ENCODE data around the gene TEX51.

DNA sequence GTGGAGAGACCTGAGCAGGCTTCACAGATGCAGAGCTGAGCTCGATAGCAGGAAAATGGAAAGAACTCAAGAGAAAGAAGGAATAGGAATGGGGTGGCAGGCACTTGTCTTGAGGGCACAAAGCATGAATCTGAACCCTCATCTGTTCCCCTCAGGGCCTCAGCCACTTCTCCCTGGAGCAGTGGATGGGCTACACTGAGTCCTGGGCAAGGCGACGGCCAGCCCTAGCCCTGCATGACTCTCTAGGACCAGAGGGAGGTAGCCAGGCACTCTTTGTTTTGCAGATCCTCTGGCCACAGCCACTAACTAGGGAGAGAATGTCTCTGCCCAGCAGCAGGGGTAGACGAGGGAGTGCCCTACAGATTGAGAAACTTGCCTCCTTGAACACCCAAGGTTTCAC is 3.4 kb upstream of the TEX51 start:
- TF ChIP-seq, protein P1, sequence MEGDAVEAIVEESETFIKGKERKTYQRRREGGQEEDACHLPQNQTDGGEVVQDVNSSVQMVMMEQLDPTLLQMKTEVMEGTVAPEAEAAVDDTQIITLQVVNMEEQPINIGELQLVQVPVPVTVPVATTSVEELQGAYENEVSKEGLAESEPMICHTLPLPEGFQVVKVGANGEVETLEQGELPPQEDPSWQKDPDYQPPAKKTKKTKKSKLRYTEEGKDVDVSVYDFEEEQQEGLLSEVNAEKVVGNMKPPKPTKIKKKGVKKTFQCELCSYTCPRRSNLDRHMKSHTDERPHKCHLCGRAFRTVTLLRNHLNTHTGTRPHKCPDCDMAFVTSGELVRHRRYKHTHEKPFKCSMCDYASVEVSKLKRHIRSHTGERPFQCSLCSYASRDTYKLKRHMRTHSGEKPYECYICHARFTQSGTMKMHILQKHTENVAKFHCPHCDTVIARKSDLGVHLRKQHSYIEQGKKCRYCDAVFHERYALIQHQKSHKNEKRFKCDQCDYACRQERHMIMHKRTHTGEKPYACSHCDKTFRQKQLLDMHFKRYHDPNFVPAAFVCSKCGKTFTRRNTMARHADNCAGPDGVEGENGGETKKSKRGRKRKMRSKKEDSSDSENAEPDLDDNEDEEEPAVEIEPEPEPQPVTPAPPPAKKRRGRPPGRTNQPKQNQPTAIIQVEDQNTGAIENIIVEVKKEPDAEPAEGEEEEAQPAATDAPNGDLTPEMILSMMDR (IDR thresholded peaks at IDR 0.05; ENCODE audit: insufficient read depth, low read length) = no peak
- TF ChIP-seq POLR2AphosphoS5 (IDR thresholded peaks at IDR 0.05; ENCODE audit: low read depth) = no peak
- TF ChIP-seq SPI1 (IDR thresholded peaks at IDR 0.05; ENCODE audit: borderline replicate concordance, low read depth) = no peak
- TF ChIP-seq REST (IDR thresholded peaks at IDR 0.05; ENCODE audit: insufficient replicate concordance, low read depth) = no peak

Data from HL-60 (cell line).